ENCODE data around the gene URAD. TPM values are rescaled to one million over a fixed set of nuclear protein-coding genes. Genes with fewer than 3 reads are reported as not detected.
A peak's percentile ranks its signal among the peaks of the same experiment; 100 is the strongest.

URAD gene
- total RNA-seq, 1 experiment from 2014 or later = not detected

GRCh38 chr13:27956576-27957300 is 31.8 kb downstream of the URAD start:
- Mint-ChIP-seq H3K27ac (ENCODE audit: unreplicated experiment) (no peak overlapping the region), H3K4me3 (ENCODE audit: low read depth, unreplicated experiment) (no peak overlapping the region), H3K27me3 (ENCODE audit: unreplicated experiment) (no peaks in the 10 kb centered on the region), H3K4me1 (ENCODE audit: low read depth, unreplicated experiment) (peaks cover 8% of the 10 kb centered on the region), H3K36me3 (ENCODE audit: insufficient read depth, unreplicated experiment) (peaks cover 19% of the 10 kb centered on the region), H3K9me3 (ENCODE audit: low read depth, unreplicated experiment) (no peaks in the 10 kb centered on the region)
- DNase-seq = no peak
- BruUV-seq (replicated peaks) = no TSS peak
- CTCF ChIA-PET = interaction anchor here (1.0 kb wide), 1 partner anchor 127 kb away, joined by 3 read pairs; no protein-coding TSS in a partner anchor
- intact Hi-C loops (cut with micrococcal nuclease; ENCODE audit: unreplicated experiment) = no loop called here
- no peak for TF ChIP-seq CTCF (IDR thresholded peaks at IDR 0.05; ENCODE audit: unreplicated experiment)

- Mint-ChIP-seq H3K36me3 (ENCODE audit: insufficient read depth, unreplicated experiment) (peaks cover 16% of the 10 kb centered on the region), H3K27ac (ENCODE audit: unreplicated experiment) (no peak overlapping the region), H3K9me3 (ENCODE audit: low read depth, unreplicated experiment) (no peaks in the 10 kb centered on the region), H3K27me3 (ENCODE audit: unreplicated experiment) (no peaks in the 10 kb centered on the region), H3K4me3 (ENCODE audit: low read depth, unreplicated experiment) (peak overlapping the region; percentile 81), H3K4me1 (ENCODE audit: low read depth, unreplicated experiment) (peaks cover 7% of the 10 kb centered on the region)
- intact Hi-C loops (cut with micrococcal nuclease; ENCODE audit: unreplicated experiment) = no loop called here
- no peak for DNase-seq
- no TSS peak for BruUV-seq (replicated peaks)
- CTCF ChIA-PET = interaction anchor here (1.6 to 2.8 kb wide), 5 partner anchors 13 to 593 kb away, joined by 5 to 40 read pairs (median 8); partner anchors contain the start of genes CDX2 and PDX1
- TF ChIP-seq CTCF (IDR thresholded peaks at IDR 0.05; ENCODE audit: unreplicated experiment) = no peak
Observed at GRCh38 chr13:27955014-27955591, 33.4 kb downstream of the URAD start.

GRCh38 chr13:27954406-27954851 is 34.1 kb downstream of the URAD start:
- intact Hi-C loops (cut with micrococcal nuclease; ENCODE audit: unreplicated experiment) = no loop called here

More at GRCh38 chr13:27954406-27954851, 34.1 kb downstream of the URAD start:
- Mint-ChIP-seq H3K4me1 (ENCODE audit: low read depth, unreplicated experiment) (peaks cover 7% of the 10 kb centered on the region), H3K27me3 (ENCODE audit: unreplicated experiment) (no peaks in the 10 kb centered on the region), H3K36me3 (ENCODE audit: insufficient read depth, unreplicated experiment) (peaks cover 15% of the 10 kb centered on the region), H3K27ac (ENCODE audit: unreplicated experiment) (peak overlapping the region; percentile 48), H3K9me3 (ENCODE audit: low read depth, unreplicated experiment) (no peaks in the 10 kb centered on the region), H3K4me3 (ENCODE audit: low read depth, unreplicated experiment) (peak overlapping the region; percentile 81)
- no peak for TF ChIP-seq CTCF (IDR thresholded peaks at IDR 0.05; ENCODE audit: unreplicated experiment)
- DNase-seq = peak; percentile 51
- CTCF ChIA-PET = interaction anchor here (0.7 to 2.8 kb wide), 11 partner anchors 14 to 593 kb away, joined by 3 to 40 read pairs (median 7); partner anchors contain the start of genes CDX2 and PDX1
- no TSS peak for BruUV-seq (replicated peaks)

Measured in Calu3 (cell line).